Activated naive CD4-positive, alpha-beta T cell treated with anti-CD3 and anti-CD28 coated beads, Interleukin-2, amount 10 ng/mL, durations not matched to agents 7 days and 5 days (primary cell): ENCODE data around the gene FAM111B.

Experiments
- CTCF ChIA-PET: fragments of 350-600 bp; sonication (Branson Sonifier 250); formaldehyde crosslinking; loops from one replicate; lab custom pipeline; 2021; ENCODE audit warnings: antibody characterized with exemption; lab: Charles Lee
- DNase-seq: peaks from one replicate; pipeline ENCODE4 v3.0.0-alpha.2; 2020
- H3K27ac Mint-ChIP-seq: one replicate; pipeline ENCODE4 v1.8.0; 2021; ENCODE audit warnings: mild to moderate bottlenecking, moderate library complexity, mixed read lengths
- H3K27me3 Mint-ChIP-seq: one replicate; pipeline ENCODE4 v1.8.0; 2021; ENCODE audit warnings: mild to moderate bottlenecking, mixed read lengths
- H3K36me3 Mint-ChIP-seq: one replicate; pipeline ENCODE4 v1.8.0; 2021; ENCODE audit warnings: mixed read lengths
- H3K4me1 Mint-ChIP-seq: one replicate; pipeline ENCODE4 v1.8.0; 2021; ENCODE audit warnings: mixed read lengths
- H3K4me3 Mint-ChIP-seq: one replicate; pipeline ENCODE4 v1.8.0; 2021; ENCODE audit warnings: mild to moderate bottlenecking, moderate library complexity, mixed read lengths
- H3K9me3 Mint-ChIP-seq: one replicate; pipeline ENCODE4 v1.8.0; 2021; ENCODE audit warnings: mixed read lengths

The FAM111B gene

DNA sequence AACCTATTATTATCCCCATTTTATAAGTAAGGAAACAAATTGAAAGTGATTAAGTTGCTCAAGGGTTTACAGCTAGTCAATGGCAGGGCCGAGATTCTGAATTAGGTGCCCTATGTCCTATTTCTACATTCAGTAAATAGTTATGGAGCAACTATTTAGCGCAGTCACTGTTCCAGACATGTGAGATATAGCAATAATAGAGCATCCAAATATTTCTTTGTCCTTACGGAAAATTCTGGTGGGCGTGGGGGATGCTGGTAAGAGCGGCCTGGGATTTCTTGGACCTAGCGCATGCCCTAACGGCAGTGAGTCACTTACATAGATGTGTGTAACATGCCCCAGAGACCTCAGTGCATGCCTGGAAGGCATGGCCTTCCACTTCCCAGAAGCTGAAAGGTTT lies 69.3 kb downstream of the FAM111B start:
- Mint-ChIP-seq H3K27me3 (peaks cover 58% of the 10 kb centered on the region), H3K36me3 (no peaks in the 10 kb centered on the region), H3K27ac (no peak overlapping the region), H3K9me3 (peaks cover 5% of the 10 kb centered on the region), H3K4me3 (no peak overlapping the region), H3K4me1 (peaks cover 7% of the 10 kb centered on the region)
- CTCF ChIA-PET, result interaction anchor here (2.6 kb wide), 1 partner anchor 10 kb away, joined by 20 read pairs; no protein-coding TSS in a partner anchor
- DNase-seq, result no peak
